ENCODE results near the gene LAIR2.

The LAIR2 gene

GRCh38 chr19:54502518-54503048 lies at the start of gene LAIR2:
Gene LAIR2, plus strand, starts transcription at chr19:54502831. Its CDS starts 88 bp downstream, at chr19:54502919.
- no peak within 1 kb of the TSS for H3K4me3 ChIP-seq
- no peak within 1 kb of the TSS for H3K27ac ChIP-seq

DNA sequence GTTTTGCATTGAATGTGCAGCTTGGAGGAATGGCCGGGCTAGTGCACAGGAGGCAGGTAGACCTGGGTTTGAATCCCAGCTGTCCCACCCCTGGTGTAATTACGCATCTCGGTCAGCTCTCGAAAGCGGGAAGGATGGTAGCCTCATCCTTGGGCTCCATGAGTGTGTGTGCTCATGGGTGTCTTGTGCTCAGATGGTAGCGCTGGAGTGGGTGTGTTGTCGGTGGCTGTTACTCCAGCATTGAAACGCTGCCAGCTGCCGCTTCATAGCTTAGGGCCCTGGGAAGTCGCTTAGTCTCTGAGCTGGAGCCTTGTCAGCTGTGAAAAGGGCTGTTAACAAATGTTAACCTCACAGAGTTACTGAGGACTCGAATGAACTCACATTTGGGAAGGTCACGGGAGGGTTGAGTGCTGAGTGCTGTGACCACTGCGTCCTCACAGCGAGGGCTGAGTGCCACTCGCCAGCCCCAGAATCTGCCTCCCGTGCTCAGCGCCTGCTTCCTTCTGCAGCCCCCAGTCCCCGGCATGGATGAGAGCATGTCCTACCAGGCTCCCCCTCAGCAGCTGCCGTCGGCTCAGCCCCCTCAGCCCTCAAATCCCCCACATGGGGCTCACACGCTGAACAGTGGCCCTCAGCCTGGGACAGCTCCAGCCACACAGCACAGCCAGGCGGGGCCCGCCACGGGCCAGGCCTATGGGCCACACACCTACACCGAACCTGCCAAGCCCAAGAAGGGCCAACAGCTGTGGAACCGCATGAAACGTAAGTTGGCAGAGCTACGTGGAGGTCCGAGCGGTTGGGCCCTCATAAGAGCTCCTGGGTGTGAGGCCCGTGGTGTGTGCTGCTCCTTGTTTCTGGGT lies 48.5 kb upstream of the LAIR2 start:
- Histone ChIP-seq H3K4me3 (no peak overlapping the region), H3K27ac (no peak overlapping the region)

DNA sequence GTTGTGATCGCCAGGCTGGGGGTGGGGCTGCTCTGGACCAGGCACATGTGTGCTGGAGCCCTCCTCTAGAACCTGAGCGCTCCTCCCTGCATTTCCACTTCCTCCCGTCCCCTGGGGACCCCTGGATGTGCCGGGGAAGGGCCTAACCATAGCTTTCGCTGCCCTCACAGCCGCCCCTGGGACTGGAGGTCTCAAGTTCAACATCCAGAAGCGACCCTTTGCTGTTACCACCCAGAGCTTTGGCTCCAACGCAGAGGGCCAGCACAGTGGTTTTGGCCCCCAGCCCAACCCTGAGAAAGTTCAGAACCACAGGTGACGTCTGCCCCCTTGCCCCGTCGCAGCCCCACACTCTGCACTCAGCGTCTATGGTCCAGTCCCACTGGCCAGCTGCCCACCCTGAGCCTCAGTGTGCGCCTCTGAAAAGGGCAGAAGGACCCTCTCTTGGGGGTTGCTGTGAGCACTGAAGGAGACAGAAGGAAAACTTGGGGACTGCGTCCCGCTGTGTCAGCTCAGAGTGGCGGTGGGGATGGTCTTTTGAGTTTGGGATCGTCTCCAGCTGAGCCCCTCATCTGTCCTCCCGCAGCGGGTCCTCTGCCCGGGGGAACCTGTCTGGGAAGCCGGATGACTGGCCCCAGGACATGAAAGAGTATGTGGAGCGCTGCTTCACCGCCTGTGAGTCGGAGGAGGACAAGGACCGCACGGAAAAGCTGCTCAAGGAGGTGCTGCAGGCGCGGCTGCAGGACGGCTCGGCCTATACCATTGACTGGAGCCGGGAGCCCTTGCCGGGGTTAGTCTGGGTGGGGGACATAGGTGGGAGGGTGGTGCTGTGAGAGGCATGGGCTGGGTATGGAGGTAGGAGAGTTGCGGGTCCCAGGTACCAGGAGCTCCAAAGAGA lies 47.6 kb upstream of the LAIR2 start:
- Histone ChIP-seq H3K4me3 (no peak overlapping the region), H3K27ac (no peak overlapping the region)

DNA sequence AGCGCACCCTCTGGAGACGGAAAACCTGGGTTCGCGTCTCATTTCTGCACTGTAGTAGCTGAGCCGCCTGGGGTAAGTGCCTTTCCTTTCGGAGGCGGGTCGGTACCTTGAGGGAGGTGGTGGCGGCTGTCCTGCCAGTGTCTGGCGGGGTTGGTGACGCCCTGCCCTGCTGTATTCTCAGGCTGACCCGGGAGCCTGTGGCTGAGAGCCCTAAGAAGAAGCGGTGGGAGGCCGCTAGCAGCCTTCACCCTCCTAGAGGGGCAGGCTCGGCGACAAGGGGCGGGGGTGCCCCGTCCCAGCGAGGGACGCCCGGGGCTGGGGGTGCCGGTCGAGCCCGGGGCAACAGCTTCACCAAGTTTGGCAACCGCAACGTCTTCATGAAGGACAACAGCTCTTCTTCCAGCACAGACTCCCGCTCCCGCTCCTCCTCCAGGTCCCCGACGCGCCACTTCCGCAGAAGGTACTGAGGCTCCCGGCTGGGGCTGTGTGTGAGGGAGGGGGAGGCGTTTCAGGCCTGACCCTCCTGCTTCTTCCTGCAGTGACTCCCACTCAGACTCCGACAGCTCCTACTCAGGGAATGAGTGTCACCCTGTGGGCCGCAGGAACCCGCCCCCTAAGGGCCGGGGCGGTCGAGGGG lies 46.7 kb upstream of the LAIR2 start:
- H3K4me3 ChIP-seq: no peak overlapping the region
- H3K27ac ChIP-seq: no peak overlapping the region

DNA sequence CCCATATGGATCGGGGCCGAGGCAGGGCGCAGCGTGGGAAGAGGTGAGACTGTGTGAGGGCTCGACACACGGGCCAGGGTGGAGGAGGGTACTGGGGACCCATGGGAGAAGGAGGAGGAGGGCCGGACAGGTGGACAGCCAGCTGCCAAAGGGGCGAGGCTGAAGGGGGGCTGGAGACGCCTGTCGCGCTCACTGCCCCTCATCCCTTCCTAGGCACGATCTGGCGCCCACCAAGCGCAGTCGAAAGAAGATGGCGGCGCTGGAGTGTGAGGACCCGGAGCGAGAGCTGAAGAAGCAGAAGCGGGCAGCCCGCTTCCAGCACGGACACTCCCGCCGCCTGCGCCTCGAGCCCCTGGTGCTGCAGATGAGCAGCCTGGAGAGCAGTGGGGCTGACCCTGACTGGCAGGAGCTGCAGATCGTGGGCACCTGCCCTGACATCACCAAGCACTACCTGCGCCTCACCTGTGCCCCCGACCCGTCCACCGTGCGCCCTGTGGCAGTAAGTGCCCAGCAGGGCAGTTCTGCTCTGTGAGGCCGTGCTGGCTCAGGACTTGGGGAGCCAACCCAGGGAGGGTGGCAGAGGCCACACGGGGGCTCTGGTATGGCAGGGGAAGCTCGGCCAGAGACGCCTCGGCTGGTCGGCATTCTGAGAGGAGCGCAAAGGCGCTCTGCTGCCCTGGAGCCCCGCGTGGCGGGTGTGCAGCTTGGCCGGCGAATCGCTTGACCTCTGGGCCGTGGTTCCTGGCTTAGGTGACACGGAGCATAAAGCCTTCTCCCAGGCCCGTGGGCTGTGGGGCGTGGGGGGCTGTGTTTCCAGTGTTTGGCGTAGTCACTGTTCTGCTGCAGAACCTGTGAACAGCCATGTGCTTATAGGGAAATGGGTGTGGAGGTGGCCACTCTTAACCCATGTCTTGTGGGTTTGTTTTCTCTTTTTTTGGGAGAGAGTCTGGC lies 45.9 kb upstream of the LAIR2 start:
- H3K4me3 ChIP-seq: no peak overlapping the region
- H3K27ac ChIP-seq: no peak overlapping the region

GRCh38 chr19:54457773-54458647 lies 44.6 kb upstream of the LAIR2 start:
- Histone ChIP-seq H3K27ac (no peak overlapping the region), H3K4me3 (no peak overlapping the region)

DNA sequence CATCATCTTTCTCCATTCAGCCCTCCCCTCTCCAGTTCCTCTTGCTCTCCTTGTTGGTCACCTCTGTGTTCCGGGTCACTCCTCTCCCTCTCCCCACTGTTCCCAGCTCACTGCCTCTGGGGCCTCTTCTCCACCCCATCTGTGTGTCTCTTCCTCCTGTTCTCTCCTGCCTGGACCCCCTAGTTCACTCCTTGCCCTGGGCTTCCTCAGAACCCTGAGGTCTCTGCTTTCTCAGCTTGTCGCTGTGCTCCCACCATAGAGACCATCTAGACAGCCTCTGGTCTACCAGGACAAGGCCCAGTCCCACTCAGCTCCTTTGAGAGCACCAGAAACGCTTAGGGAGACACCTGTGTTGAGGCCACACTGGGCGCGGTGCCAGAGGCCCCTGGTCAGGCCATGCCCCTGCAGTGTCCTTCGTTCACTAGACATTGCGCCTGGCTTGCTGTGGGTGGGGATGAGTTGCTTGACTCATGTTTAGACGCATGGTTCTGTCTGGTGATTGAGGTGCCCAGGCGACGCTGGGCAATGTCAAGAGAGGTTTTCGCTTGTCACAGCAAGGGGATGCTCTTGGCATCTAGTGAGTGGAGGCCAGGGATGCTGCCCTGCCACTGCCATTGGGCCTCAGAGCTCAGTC lies 43.9 kb upstream of the LAIR2 start:
- Histone ChIP-seq H3K27ac (no peak overlapping the region), H3K4me3 (no peak overlapping the region)

- Histone ChIP-seq H3K27ac (peak overlapping the region in 3 of 21 experiments; percentile 10 to 26 (median 17)), H3K4me3 (no peak overlapping the region)
Observed at GRCh38 chr19:54459282-54460229, 43.1 kb upstream of the LAIR2 start.

DNA sequence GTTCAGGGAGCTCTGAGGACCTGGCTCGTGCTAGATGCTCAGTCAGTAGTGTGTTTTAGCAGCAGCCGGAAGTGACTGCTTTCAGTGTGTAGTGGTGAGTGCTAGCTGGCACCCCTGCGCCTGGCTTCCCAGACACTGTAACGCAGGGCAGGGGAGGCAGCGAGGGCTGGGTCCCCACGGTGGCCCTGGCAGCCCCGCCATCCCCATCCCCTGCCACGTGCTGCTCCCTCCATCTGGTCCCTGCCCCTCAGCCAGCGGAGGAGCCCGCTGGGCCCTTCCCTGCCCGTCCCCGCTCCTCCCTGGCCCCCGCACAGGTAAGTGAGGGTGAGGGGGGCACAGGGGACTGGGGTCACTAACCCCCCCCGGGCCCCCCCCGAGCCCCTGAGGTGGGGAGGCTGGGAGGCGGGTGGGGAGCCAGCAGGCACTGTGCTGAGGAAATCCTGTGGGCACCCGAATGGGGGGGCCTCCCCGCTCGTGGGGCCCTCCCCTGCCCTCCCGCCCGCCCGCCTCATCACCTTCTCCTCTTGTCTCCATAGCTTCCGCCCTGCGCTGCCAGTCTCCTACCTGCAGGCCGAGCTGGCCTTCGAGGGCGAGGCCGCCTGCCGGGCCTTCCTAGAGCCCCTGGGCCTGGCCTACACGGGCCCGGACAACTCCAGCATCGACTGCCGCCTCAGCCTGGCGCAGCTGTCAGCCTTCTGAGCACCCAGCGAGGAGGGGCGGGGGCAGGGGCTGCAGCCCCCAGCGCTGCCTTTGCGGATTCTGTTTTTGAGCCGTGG lies 42.2 kb upstream of the LAIR2 start:
- H3K27ac ChIP-seq: peak overlapping the region in 4 of 21 experiments; percentile 14 to 26 (median 16)
- H3K4me3 ChIP-seq: no peak overlapping the region

DNA sequence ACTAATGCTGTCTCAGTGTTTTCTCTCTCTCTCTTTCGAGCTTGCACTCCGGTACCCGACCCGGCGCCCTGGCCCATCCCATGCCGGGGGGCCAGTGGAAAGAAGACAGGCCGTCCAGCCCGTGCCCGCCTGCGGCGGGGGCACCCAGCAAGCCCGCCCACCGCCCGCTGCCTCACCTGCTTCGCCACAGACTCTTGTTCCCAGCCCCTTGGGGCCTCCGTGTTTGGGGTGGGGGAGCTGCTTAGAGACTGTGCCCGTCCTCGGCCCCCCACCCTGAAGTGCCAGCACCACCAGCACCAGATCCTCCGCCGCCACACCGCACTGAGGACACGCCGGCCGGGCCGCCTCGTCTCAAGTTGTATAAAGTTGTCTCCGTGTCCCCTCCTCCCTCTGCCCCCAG lies 41.4 kb upstream of the LAIR2 start:
- peak overlapping the region in 2 of 21 experiments; percentile 14 to 98 for H3K27ac ChIP-seq
- H3K4me3 ChIP-seq: no peak overlapping the region

- H3K4me3 ChIP-seq: peak overlapping the region in 1 of 7 experiments; percentile 66
- H3K27ac ChIP-seq: peak overlapping the region in 6 of 21 experiments; percentile 14 to 99 (median 98)
Observed at GRCh38 chr19:54461613-54462012, 41.0 kb upstream of the LAIR2 start.

DNA sequence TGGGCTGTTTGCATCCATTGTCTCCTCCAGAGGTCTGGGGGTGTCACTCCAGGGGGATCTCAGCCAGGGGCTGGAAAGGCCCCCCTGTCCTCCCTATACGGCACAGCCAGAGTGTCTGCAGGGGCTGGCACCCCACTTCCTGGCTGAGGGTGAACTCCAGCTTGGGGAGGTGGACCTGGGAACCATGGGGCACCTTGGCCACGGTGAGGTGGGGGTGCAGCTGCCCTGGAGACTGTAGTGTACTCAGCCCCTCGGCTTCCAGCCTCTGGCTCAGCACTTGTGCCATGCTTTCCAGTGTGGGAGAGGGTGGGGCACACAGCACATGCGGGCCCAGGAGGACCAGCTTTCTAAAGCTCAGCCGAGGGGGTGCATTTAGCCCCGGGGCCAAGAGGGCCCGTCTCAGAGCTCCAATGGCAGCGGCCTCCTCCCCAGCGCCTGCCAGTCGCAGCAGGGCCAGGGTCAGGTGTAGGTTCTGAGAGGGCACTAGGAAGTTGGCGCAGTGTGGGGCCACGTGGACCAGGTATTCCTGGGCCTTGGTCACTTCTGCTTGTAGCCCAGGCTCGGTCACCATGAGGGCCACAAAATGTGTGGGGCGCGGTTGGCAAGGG lies 40.5 kb upstream of the LAIR2 start:
- Histone ChIP-seq H3K4me3 (peak overlapping the region; percentile 40 to 70 (median 54)), H3K27ac (peak overlapping the region; percentile 88 to 99 (median 95))

- Histone ChIP-seq H3K4me3 (peak overlapping the region; percentile 40 to 70 (median 54)), H3K27ac (peak overlapping the region; percentile 88 to 99 (median 95))
Observed at GRCh38 chr19:54462655-54463530, 39.7 kb upstream of the LAIR2 start.

DNA sequence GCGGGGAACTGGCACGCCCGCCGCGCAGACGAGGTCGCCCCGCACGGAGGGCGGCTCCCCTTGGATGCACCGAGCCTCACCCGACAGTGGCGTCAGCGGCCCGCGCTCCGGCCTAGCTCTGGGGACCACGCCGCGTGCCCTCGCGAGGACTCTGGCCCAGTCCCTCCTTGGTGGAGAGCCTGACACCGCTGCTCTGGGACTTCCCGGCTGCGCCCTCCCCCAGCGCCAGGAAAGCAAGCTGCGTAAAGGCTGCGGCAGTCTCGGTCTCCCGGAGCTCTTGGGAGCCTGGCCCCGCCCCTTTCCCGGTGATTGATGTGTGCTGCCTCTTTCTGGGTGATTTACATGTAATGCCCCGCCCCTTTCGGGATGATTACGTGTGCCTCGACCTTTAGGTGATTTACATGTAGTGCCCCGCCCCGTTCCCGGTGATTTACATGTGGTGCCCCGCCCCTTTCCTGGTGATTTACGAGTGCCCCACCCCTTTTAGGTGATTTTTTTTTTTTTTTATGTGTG lies 39.0 kb upstream of the LAIR2 start, which contains the start of gene LENG9:
LENG9 (minus strand) TSS at position 248 of the 513 bp plus-strand sequence. CDS start 252 bp downstream, outside the sequence.
- peak within 1 kb of the TSS; percentile 88 to 99 (median 95) for H3K27ac ChIP-seq

More for the DNA sequence above, 39.0 kb upstream of the LAIR2 start, which contains the start of gene LENG9:
- H3K4me3 ChIP-seq: peak within 1 kb of the TSS; percentile 40 to 70 (median 54)

Data from skin epidermis (tissue), 12 donors.